ENCODE results near the gene PCDH9.

PCDH9 gene

DNA sequence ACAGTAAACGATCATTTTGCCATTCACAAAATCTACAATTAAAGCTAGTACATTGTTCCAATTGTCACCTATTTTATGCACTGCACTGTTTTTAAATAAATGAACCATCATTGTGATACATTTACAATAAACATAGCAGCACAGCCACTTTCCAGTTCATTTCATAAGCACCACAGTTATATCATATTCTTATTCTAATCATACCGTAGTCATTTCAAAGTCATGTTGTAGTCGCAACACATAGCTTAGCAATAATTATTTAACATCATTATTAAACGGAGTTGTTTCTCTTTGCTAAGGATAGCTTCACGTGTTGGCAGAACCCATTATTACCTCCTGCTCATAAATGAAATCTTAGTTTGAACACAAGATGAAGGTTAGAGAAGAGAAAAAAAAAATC, 2.2 kb upstream of the PCDH9 start:
- Histone ChIP-seq H3K36me3 (ENCODE audit: control insufficient read depth, insufficient read depth, low read length) (no peaks in the 10 kb centered on the region), H3K27me3 (replicated peaks; ENCODE audit: control insufficient read depth, insufficient read depth, low read length) (peaks cover 4% of the 10 kb centered on the region; the same call in 1 of the 2 replicates), H3K4me3 (replicated peaks; ENCODE audit: low read depth, low read length) (no peak overlapping the region)
- TF ChIP-seq, protein P1, sequence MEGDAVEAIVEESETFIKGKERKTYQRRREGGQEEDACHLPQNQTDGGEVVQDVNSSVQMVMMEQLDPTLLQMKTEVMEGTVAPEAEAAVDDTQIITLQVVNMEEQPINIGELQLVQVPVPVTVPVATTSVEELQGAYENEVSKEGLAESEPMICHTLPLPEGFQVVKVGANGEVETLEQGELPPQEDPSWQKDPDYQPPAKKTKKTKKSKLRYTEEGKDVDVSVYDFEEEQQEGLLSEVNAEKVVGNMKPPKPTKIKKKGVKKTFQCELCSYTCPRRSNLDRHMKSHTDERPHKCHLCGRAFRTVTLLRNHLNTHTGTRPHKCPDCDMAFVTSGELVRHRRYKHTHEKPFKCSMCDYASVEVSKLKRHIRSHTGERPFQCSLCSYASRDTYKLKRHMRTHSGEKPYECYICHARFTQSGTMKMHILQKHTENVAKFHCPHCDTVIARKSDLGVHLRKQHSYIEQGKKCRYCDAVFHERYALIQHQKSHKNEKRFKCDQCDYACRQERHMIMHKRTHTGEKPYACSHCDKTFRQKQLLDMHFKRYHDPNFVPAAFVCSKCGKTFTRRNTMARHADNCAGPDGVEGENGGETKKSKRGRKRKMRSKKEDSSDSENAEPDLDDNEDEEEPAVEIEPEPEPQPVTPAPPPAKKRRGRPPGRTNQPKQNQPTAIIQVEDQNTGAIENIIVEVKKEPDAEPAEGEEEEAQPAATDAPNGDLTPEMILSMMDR (IDR thresholded peaks at IDR 0.05; ENCODE audit: insufficient read depth, low read length, poor library complexity, severe bottlenecking) = no peak
- no peak for DNase-seq (ENCODE audit: extremely low read depth, insufficient read length)

DNA sequence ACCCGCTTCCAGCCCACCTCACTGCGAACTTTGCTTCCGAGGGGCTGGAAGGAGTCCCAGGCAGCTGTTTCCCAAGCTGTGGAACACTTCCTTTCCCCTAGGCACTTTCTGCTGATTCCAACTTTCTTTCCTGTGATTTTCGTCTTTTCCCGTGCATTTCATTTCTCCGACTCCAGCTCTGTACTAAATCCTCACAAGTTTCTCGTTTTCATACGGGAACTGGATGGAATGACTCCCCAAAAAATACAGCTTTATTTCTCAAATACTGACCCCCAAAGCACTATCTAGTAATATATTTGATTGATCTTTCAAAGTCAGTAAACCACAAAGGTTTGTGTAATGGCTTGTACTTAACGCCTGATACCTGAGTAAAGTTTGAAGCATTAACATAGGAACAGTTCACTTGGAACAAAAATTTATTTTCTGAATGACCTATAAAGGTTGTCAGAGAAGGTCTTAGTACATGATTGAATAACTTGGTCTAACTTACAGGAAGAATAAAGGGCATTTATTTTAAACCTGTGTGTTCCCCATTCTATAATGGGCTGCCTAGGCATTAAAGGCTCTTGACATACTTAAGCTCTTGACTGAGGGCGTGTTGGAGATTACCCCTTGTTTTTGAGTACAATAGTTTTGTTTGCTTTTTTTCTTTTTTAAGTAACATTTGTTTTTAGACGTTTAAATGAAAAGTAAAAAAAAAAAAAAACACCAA, 1.3 kb upstream of the PCDH9 start:
- no peak for DNase-seq (ENCODE audit: extremely low read depth, insufficient read length)
- TF ChIP-seq, protein P1 (IDR thresholded peaks at IDR 0.05; ENCODE audit: insufficient read depth, low read length, poor library complexity, severe bottlenecking) = no peak
- Histone ChIP-seq H3K27me3 (replicated peaks; ENCODE audit: control insufficient read depth, insufficient read depth, low read length) (peaks cover 4% of the 10 kb centered on the region; the same call in 1 of the 2 replicates), H3K36me3 (ENCODE audit: control insufficient read depth, insufficient read depth, low read length) (no peaks in the 10 kb centered on the region), H3K4me3 (replicated peaks; ENCODE audit: low read depth, low read length) (peak overlapping the region; percentile 47)

DNA sequence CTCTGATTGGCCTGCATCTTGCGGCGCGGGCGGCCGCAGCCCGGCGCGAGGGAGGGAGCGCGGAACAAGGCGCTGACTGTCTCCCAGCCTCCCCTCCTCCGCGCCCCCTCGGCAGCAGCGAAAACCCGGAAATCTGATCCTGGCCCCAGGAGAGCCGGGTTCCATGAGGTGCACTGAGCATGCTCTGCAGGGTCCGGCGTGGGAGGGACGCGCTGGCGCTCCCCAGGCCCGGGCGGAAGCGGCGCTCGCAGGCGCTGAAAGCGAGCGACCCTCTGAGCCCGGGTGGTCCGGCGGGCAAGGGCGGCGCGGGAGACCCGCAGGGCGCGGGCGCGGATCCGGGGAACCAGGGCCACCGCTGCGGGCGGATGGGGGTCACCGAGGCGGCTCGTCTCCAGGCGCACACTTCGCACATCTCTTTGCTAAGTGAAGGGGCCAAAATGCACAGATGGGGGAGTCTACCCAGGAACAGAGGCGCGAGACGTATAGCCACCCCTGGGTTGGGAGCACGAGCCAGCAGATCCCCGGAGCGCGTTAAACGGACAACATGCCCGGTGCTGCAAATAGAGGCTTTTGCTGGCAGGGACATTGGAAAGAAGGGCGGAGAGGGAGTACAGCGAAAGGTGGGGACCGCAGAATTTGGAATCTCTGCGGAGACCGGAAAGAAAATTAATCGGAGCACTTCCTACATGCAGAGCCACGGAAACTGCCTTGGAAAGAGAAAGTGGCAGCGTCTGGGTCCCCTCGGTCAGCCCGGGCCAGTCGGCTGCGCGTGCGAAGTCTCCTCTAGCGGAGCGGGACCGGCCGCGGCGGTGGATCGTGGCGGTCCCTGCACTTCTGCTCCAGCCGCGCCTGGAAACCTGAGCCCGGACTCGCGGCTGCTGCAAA, 510 bp upstream of the PCDH9 start:
- Histone ChIP-seq H3K36me3 (ENCODE audit: control insufficient read depth, insufficient read depth, low read length) (no peaks in the 10 kb centered on the region), H3K4me3 (replicated peaks; ENCODE audit: low read depth, low read length) (peak overlapping the region; percentile 47), H3K27me3 (replicated peaks; ENCODE audit: control insufficient read depth, insufficient read depth, low read length) (peaks cover 4% of the 10 kb centered on the region; the same call in 1 of the 2 replicates)
- TF ChIP-seq, protein P1 (IDR thresholded peaks at IDR 0.05; ENCODE audit: insufficient read depth, low read length, poor library complexity, severe bottlenecking) = no peak
- peak; percentile 72 for DNase-seq (ENCODE audit: extremely low read depth, insufficient read length)

DNA sequence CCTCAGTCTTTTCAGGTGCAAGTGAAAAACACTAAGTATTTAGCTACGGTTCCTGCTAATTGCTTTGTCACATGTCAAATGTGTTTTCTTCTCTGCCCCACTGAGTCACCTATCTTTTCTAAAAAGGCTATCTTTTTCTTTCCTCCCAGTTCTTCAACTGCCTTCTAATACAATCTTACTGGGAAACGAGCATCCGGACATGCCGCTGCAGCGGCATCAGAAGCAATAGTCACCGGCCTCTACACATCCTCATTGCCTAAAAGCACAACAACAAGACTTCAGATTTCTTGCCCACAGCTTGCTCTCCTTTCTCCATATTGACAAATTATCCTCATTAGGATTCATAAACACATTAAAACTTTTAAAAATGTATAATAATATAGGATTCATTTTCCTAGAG, 1.2 kb downstream of the PCDH9 start:
- Histone ChIP-seq H3K27me3 (replicated peaks; ENCODE audit: control insufficient read depth, insufficient read depth, low read length) (peaks cover 4% of the 10 kb centered on the region; the same call in 1 of the 2 replicates), H3K4me3 (replicated peaks; ENCODE audit: low read depth, low read length) (no peak overlapping the region), H3K36me3 (ENCODE audit: control insufficient read depth, insufficient read depth, low read length) (no peaks in the 10 kb centered on the region)
- DNase-seq (ENCODE audit: extremely low read depth, insufficient read length) = no peak
- TF ChIP-seq, protein P1 (IDR thresholded peaks at IDR 0.05; ENCODE audit: insufficient read depth, low read length, poor library complexity, severe bottlenecking) = no peak

DNA sequence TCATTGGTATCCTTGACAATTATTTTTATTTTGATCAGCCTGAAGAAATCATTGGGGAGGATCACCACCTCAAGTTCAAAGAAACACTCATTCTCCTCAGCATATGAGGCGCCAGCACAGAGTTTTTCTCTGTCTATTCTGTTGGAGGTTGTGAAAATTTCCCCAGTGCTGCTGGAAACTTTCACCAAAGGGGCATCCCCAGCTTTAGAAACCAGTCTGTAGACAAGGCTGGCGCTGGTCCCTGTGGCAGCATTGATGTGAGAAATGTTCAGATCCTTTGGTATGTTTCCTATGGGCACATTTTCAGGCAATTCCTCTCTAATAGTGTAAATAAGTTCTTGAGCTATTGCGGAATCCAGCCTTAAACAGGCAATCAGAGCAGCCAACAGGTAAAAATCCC, 2.1 kb downstream of the PCDH9 start:
- TF ChIP-seq, protein P1 (IDR thresholded peaks at IDR 0.05; ENCODE audit: insufficient read depth, low read length, poor library complexity, severe bottlenecking) = no peak
- Histone ChIP-seq H3K4me3 (replicated peaks; ENCODE audit: low read depth, low read length) (no peak overlapping the region), H3K36me3 (ENCODE audit: control insufficient read depth, insufficient read depth, low read length) (no peaks in the 10 kb centered on the region), H3K27me3 (replicated peaks; ENCODE audit: control insufficient read depth, insufficient read depth, low read length) (peaks cover 4% of the 10 kb centered on the region; the same call in 1 of the 2 replicates)
- no peak for DNase-seq (ENCODE audit: extremely low read depth, insufficient read length)
